GM19397 (cell line): ENCODE results near the gene NIPAL3.
"Not testable (repeated sequence)": the region's sequence is repeated elsewhere in the genome, so short reads cannot be mapped to it uniquely, and the experiment has no call there.

ENCODE experiments used
- ATAC-seq: cut with Tn5 transposase; IDR thresholded peaks from one replicate; pipeline ENCODE4 v1.9.1; 2021; ENCODE audit warnings: mild to moderate bottlenecking, moderate library complexity; ENCODE audit not compliant: unreplicated experiment

Gene NIPAL3

DNA sequence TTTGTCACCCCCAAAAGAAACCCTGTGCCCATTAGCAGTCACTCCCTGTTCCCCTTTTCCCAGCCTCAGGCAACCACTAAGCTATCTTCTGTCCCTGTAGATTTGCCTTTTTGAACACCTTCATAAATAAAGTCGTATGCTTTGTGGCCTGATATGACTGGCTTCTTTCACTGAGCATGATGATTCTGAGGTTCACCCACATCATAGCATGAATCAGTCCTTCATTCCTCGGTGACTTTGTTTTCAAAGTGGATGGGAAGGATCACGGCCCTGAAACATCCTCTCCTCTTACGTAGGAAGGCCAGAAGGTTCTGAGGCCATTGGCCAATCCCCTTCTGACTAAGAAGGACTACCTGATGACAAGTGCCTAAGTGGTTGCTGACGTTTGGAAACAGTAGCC is 39.1 kb downstream of the NIPAL3 start:
- ATAC-seq = no peak

DNA sequence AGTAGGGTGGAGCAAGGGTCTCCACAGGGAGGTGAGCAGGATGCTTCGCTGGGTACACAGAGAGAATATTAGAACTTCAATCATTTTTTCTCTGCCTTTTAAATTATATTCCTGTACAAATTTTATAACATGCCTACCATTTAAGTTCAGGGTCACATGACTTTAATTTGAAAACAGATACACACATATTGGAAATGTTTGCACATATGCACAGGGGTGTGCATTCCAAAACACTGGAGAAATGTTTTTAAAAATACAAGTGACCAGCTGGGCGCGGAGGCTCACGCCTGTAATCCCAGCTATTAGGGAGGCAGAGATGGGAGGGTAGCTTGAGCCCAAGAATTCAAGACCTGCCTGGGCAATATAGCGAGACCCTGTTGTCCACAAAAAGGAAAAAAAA is 39.7 kb downstream of the NIPAL3 start:
- ATAC-seq = no peak

DNA sequence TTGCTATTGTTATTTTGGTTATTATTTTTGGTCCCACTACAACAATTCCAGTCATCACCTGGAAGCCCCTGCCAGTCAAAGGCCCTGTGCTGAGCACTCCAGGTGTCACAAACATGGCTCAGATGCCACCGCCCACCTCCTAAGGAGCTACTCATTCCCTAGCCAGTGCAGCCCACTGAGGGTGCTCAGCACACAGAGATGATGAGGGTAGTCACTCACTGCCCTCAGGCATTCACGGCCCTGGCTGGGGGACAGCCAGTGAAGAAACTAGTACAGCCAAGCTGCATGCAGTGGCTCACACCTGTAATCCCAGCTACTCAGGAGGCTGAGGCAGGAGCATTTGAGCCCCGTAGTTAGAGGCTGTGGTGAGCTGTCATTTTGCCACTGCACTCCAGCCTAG is 42.3 kb downstream of the NIPAL3 start:
- ATAC-seq = no peak

DNA sequence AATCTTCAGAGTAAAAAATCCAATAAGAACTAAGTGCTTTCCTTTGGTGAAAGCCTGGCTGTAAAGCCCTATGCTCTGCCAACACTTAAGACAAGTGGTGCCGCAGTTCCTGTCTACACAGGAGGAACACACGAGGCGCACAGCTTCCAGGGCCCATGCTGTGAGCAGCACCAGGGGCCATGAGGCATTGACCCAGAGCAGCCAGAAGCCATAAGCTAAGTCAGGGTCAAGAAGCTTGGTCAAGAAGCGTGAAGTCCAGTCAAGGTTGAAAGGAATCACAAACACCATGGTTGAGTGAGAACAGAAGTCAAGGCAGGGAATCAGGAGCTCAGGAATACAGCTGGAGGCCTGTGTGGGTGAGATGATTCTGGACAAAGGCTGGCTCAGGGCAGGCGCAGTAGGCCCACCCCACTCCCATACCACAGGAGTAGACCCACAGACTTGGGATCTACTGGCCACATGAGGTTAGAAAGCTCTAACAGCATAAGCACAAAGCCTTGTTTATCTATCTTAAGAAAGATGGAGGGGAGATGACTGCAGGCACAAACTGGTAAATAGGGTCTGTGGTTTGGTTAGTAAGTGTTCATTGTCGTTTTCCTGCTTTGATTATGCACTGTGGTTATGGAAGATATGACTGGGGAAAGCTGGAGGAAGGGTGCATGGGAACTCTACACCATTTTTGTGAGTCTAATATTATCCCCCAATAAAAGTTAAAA is 44.1 kb downstream of the NIPAL3 start:
- ATAC-seq = no peak

DNA sequence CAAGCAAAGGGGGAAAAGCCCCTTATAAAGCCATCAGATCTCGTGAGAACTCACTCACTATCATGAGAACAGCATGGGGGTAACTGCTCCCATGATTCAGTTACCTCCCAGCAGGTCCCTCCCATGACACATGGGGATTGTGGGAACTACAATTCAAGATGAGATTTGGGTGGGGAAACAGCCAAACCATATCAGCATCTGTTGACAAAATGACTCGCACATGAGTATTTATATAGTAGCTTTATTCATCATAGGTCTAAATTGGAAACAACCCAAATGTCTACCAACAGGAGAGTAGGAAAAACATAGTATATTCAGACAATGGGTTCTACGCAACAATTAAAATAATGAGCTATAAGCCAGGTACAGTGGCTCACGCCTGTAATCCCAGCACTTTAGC is 46.5 kb downstream of the NIPAL3 start:
- ATAC-seq = not testable (repeated sequence)

DNA sequence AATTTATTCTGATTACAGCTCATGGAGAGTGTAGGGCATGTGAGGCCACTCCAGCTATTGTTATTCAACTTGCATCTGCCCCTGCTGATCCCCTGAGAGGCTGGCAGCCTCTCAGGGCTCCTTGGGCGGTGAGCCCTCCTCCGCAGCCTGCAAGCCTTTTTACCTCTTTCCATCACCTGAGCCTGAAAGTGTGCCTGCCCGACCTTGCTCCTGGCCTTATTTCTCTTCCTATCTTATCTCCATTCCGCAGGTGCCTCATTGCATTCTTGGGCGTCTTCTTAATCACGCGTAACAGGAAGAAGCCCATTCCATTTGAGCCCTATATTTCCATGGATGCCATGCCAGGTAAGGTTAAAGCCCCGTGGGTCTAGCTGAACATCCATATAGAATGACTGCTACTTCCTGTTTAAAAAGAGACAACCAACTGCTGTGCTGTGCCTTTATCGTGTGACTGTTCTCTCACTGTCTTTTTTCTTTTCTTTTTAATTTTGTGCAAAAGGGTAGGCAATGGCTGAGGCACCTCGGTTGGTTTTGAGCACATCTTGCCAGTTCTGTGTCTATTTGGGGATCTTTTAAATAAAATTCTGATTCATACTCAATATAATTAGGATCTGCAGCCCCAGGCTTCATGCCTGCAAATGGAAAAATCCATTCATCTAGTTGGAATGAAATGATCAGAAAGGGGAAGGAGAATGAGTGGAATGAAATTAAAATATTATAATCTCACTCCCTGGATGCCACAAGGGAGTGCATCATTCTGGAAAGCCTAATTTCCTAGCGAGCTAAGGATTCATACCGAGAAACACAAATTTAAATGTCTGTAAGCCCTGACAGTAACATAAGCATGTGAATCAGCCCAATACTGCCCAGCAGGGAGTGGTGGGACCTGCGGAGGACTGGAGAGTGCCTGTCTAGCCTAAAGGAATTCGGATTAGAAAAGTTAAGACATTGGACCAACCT is 48.5 kb downstream of the NIPAL3 start:
- ATAC-seq = no peak

DNA sequence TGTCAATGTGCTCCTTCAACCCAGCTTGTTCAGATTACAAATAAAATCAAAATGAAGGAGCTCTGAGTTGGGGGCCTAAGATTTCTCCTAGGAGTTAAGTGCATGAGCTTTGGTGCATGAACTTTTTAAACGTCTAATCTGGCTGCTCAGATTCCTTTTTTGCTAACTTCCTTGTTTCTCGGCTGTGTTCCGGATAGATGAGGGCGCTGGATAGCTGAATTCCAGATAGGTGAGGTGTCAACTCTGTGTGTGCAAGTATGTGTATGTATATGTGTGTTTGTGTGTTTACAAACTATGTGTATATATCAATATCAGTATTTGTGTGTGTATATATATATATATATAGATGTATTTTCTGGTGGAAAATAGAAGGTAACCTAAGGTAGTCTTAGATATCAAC is 49.5 kb downstream of the NIPAL3 start:
- no peak for ATAC-seq

DNA sequence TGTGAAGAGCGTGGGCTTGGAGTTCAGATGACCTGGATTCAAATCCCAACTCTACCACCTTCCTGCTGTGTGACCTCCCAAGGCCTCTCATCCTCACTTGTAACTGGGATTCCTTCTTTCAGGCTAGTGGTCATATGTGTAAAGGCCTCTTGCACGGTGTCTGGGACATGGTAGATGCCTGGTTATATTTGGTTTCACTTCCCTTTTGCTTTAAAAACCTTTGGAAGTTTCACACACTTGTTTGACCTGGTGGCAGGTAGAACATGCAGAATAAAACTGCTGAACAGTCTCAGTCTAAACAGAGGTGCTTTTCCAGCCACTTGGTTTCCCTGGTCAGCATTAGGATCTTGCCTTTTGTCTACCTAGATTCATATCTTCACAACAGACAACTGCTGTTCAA is 50.0 kb downstream of the NIPAL3 start:
- no peak for ATAC-seq

DNA sequence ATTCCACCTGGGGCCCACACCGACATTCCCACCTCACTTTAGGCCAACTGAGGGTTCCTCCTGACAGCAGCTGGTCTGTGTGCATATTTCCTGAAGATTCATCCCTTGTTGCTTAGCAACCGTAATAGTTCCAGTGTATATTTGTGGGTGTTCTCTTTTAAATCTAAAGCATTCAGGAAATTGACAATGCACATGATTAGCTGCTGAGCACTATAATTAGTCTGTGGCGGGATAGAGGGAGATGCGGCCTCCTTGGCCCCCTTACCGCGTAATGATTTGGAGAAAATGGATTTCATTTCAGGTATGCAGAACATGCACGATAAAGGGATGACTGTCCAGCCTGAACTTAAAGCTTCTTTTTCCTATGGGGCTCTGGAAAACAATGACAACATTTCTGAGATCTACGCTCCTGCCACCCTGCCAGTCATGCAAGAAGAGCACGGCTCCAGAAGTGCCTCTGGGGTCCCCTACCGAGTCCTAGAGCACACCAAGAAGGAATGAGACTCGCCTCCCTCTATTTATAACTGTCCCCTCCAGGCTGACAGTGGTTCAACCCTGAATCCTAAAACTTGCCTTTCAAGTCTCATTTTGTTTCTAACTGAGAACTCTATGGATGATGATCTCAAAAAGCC is 53.2 kb downstream of the NIPAL3 start:
- no peak for ATAC-seq

DNA sequence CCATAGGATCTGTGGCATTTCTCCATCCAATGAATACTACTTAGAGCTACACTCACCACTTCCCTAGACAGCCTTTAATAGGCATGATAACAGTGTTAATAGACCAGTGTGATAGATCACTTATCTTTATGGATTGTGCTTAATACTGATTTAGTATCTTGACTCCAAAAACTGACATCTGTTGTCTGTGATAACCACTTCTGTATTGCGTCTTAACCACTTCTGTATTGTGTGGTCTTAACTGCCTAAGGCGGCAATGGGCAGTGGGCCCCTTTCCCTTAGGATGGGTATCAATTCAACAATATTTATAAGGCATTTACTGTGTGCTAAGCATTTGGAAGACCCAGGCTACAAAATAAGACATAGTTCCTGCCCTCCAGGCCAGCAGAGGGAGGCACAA is 55.0 kb downstream of the NIPAL3 start:
- no peak for ATAC-seq

DNA sequence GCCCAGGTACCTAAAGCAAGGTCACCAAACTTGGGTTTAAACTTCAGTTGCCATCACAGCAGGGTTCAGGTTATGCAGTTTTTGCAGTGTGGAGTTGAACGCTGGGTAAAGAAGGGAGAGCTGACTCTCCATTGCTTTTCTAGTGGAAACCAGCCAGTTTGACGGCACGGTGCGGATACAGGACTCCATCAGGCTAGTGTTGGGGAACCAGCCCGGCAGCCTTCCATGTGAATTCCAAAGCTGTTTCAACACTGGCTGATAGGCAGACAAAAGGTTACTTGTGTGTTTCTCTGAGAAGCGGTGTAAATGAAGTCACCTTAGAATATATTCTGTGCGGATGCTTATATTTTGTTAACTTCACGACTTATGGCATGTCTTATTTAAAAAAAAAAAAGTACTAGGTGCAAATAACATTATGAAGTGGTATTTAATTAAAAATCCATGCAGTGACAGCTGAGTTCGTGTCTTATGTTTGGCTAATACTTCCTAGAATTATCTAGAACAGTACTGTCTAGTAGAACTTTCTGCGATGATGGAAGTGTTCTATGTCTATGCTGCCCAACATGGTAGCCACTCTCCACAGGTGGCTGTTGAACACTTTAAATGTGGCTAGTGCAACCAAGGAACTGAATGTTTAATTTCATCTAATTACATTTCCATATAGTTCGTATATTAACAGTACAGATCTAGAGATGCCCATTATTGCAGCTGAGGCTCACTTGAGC is 57.1 kb downstream of the NIPAL3 start:
- ATAC-seq = no peak

DNA sequence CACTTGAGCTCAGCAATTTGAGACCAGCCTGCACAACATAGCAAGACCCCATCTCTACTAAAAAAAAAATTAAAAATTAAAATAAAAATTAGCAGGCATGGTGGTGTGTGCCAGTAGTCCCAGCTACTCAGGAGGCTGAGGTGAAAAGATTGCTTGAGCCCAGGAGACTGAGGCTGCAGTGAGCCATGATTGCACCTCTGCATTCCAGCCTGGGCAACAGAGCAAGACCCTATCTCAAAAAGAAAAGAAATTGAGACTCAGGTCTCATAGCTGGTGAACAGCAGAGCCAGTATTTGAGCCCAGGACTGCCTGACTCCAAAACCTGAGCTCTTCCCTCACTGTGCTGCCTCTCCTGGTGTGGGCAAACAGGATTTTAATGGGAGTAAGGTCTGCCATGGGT is 58.6 kb downstream of the NIPAL3 start:
- ATAC-seq = no peak

DNA sequence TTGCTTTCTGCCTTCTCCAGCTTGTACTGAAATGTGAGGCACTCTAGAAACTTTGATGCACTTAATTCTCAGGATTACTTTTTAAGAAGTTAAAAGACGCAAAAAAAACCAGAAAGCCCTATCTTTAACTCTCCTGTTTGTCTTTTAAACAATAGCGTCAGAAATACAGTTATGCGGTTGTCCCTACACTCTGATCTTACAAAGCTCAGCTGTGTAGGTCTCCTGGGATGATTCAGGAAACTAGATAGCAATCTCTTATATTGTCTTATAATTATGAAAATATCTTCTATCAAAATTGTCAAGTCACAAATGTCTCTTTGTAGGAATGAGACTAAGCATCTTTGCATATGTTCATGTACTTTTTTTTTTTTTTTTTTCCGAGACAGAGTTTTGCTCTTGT is 60.1 kb downstream of the NIPAL3 start:
- no peak for ATAC-seq

DNA sequence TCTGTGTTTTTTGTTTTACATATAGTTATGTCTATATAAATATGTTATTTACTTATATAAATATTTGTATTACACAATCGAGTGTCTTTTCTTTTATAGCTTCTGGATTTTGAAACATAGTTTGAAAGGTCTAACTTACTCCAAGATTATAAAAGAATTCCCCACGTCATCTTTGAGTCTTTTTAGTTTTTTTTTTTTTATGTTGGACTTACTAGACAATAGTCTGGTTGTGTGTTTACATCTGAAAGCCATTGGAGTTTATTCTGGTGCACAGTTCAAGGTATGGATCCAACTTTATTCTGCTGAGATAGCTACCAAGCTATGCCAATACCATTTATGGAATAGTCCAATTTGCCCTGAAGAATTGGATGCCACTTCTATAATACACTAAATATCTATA is 61.0 kb downstream of the NIPAL3 start:
- ATAC-seq = no peak

DNA sequence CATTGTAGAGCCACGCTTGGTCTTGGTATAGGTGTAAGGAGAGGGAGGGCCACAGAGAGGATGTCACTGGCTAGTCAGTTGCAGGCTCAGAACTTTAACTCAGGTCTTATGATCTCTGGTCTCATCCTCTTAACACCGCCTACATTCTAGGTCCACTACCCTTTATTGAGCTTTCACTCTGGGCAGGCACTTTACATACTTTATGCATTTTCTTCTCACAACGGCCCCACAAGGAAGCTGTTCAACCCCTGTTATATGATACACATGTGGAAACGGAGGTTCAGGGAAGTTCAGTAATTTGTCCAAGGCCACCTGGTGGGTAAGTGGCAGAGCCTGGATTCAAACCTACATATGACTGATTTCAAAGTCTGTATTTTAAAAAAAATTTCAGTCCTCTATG is 61.7 kb downstream of the NIPAL3 start:
- ATAC-seq = no peak

DNA sequence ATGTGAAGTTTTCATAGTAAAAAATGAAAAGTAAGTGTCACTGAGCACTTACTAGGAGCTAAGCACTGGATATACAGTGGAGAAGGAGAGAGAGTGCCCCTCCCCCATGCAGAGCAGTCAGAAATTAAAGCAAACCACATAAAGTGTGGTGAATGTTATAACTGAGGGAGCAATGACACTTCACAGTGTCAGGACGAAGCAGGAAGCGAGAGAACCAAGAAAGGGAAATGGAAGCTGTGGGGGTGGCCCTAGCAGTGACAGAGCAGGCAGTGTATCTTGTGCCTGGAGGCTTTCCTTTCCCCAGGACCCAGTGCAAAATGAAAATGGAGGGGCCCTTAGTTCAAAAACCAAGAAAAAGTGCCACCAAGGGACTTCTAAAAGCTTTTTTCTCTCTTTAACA is 65.5 kb downstream of the NIPAL3 start:
- no peak for ATAC-seq

DNA sequence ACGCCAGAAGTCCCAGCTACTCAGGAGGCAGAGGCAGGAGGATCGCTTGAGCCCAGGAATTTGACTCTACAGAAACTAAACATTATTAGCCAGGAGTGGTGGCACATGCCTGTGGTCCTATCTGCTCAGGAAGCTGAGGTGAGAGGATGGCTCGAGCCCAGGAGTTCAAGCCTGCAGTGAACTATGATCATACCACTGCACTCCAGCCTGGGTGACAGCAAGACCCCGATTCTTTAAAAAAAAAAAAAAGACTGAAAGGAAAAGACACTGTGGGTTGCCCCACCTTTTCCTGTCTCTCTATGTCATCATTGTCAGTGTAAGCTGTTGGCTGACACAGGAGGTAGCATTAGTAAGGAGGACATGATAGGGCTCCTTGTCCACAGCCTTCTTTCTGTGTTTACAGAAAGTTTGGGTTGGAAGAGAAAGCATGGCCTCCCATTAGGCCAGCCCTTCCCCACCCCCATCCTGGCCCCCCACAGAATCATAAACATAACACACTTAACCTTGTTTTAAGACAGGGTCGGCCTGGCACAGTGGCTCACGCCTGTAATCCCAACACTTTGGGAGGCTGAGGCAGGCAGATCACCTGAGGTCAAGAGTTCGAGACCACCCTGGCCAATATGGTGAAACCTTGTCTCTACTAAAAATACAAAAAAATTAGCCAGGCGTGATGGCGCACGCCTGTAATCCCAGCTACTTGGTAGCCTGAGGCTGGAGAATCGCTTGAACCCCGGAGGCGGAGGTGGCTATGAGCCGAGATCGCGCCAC is 66.4 kb downstream of the NIPAL3 start:
- ATAC-seq = no peak

DNA sequence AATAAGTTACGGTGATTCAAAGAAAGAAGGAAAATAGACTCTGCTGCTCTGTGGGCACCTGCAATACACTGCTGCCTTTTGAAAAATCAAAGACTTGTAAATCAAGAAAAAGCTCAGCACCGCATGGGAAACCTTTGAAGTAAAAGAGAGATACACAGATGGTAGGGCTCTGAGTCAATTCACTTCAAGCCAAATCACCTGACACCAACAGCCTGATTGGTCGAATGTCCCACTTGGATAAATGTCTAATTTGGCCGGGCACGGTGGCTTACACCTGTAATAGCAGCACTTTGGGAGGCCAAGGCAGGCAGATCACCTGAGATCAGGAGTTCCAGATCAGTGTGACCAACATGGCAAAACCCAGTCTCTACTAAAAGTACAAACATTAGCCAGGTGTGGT is 67.8 kb downstream of the NIPAL3 start:
- no peak for ATAC-seq

DNA sequence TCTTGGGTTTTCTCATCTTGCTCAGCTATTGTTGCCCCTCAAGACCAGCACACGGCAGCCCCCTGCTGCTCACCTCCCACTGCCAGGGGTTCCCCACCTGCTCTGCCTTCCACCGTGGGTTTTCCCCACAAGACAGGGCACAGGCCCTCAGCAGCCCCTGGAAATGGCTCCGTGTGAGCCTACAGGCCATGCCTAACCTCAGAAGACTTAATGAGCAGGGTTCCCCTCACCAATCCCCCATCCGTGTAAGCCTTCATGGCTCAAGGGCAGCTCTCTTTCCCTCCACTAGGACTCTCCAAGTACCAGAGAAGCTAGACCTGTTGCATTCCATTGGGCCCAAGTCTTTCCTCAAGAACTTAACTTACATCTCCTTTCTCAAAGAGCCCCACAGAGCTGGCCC is 68.6 kb downstream of the NIPAL3 start:
- ATAC-seq = no peak

DNA sequence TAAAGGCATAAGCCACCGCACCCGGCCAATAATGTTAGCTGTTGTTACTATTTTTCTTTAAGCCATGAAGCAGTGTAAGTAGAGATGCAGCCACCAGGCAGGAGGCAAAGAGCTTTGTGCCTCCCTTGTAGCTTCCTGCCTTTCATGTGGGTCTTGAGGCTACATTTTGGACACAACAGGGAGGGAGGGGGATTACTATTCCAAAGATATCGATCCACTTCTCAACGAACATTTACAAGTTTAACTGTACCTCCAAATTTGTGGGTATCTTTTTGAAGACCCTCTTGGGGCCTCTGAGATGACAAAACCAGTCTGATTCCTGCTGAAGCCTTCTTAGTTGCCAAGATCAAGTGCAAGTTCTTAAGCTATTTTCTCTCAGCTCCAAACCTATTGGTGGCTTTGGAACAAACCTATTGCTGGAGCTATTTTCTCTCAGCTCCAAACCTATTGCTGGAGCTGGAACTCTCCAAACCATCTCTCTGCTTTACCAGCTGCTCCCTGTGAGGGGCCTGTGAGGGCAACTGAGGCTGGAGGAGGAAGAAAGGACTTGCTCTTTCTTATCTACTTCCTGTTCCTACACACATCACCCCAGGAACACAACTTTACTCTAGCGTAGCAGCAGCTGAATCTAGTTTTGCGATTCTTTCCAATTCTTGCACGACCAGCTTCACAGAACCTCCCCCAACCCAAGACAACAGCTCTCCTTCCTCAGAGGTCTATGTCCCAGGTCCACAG is 70.9 kb downstream of the NIPAL3 start:
- ATAC-seq = no peak
